T47D (cell line): ENCODE data around the gene CKLF.
A peak's percentile ranks its signal among the peaks of the same experiment; 100 is the strongest.
"Not testable (repeated sequence)": the region's sequence is repeated elsewhere in the genome, so short reads cannot be mapped to it uniquely, and the experiment has no call there.

Experiments used
- DNase-seq, 2 experiments: peaks; one replicate each; pipeline versions ENCODE4 v3.0.0 to v3.0.0-alpha.2; 2011 to 2012; ENCODE audit warnings: low read depth in 1 of 2, low spot score in 1 of 2
- JUND ChIP-seq: IDR thresholded peaks from 2 replicates; pipeline ENCODE4 v1.6.1; 2012; ENCODE audit warnings: low read depth
- in situ Hi-C: cut with HindIII; loops from 2 replicates; pipeline ENCODE4 v1.10.0; 2016; ENCODE audit warnings: low sequenced_read_pairs, low pct_unique_long_range_greater_than_20kb

CKLF gene

GRCh38 chr16:66604376-66605176, 52.2 kb downstream of the CKLF start, which contains the start of gene CMTM3:
TSS of gene CMTM3 (plus strand) at chr16:66604704. CDS start at chr16:66604806, 102 bp downstream.
- TF ChIP-seq JUND = no peak
- in situ Hi-C loops = no loop called here
- DNase-seq = no peak

- TF ChIP-seq JUND = no peak
- in situ Hi-C loops = no loop called here
- no peak for DNase-seq
Measured at GRCh38 chr16:66605177-66605978, 53.0 kb downstream of the CKLF start.

- DNase-seq = no peak
- in situ Hi-C loops = no loop called here
- TF ChIP-seq JUND = no peak
Measured at GRCh38 chr16:66605979-66606751, 53.8 kb downstream of the CKLF start.

GRCh38 chr16:66608241-66609138, 56.1 kb downstream of the CKLF start:
- DNase-seq = peak; percentile 87 to 91
- no peak for TF ChIP-seq JUND
- in situ Hi-C loops = no loop called here

GRCh38 chr16:66609139-66609510, 56.7 kb downstream of the CKLF start:
- TF ChIP-seq JUND = no peak
- in situ Hi-C loops = no loop called here
- DNase-seq = no peak

GRCh38 chr16:66610111-66610820, 57.9 kb downstream of the CKLF start:
- no peak for TF ChIP-seq JUND
- no peak for DNase-seq
- in situ Hi-C loops = no loop called here

GRCh38 chr16:66611911-66612310, 59.5 kb downstream of the CKLF start:
- DNase-seq, in situ Hi-C loops: not testable (repeated sequence)

GRCh38 chr16:66612422-66612821, 60.0 kb downstream of the CKLF start:
- no peak for TF ChIP-seq JUND
- DNase-seq = no peak
- in situ Hi-C loops = no loop called here

- in situ Hi-C loops = no loop called here
- no peak for DNase-seq
- no peak for TF ChIP-seq JUND
Measured at GRCh38 chr16:66614161-66614802, 61.9 kb downstream of the CKLF start.
